ENCODE results near the gene LMNA.

DNA sequence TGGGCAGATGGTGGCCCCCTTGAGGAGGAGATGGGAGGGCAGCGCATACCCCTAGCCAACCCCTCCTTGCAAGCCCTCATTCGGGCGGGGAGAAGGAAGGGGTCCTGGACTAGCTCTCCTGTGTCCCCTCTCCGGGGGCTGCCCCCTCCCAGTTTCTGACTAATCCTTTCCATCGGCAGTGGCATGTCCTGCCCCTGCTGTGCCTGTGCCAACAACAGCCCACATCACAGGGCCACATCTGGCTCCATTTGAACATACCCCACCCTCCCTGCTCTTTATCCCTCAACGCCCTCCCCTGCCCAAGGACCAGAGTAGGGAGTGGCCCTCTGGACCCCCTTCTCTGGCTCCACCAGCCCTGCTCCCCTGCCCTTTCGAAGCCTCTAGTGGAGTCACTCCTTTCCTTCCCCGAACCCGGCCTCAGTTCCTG, 11.0 kb upstream of the LMNA start:
- no peak for TF ChIP-seq POLR2AphosphoS5 (IDR thresholded peaks at IDR 0.05)
- TF ChIP-seq, protein P1, sequence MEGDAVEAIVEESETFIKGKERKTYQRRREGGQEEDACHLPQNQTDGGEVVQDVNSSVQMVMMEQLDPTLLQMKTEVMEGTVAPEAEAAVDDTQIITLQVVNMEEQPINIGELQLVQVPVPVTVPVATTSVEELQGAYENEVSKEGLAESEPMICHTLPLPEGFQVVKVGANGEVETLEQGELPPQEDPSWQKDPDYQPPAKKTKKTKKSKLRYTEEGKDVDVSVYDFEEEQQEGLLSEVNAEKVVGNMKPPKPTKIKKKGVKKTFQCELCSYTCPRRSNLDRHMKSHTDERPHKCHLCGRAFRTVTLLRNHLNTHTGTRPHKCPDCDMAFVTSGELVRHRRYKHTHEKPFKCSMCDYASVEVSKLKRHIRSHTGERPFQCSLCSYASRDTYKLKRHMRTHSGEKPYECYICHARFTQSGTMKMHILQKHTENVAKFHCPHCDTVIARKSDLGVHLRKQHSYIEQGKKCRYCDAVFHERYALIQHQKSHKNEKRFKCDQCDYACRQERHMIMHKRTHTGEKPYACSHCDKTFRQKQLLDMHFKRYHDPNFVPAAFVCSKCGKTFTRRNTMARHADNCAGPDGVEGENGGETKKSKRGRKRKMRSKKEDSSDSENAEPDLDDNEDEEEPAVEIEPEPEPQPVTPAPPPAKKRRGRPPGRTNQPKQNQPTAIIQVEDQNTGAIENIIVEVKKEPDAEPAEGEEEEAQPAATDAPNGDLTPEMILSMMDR (IDR thresholded peaks at IDR 0.05), result no peak
